Measurements from ENCODE around the gene PRSS33.

The PRSS33 gene

GRCh38 chr16:2787406-2787805 lies at the start of gene PRSS33:
PRSS33 (minus strand) TSS chr16:2787560; CDS start chr16:2786547, 1,013 bp downstream.
- DNase-seq (ENCODE audit: low spot score), result no peak

- no peak for DNase-seq (ENCODE audit: low spot score)
Observed at GRCh38 chr16:2836646-2837508, 49.5 kb upstream of the PRSS33 start.

- DNase-seq (ENCODE audit: low spot score), result no peak
Observed at GRCh38 chr16:2835638-2836493, 48.5 kb upstream of the PRSS33 start.

GRCh38 chr16:2834968-2835367 lies 47.6 kb upstream of the PRSS33 start:
- no peak for DNase-seq (ENCODE audit: low spot score)

- no peak for DNase-seq (ENCODE audit: low spot score)
Observed at GRCh38 chr16:2833776-2834175, 46.4 kb upstream of the PRSS33 start.

GRCh38 chr16:2831203-2831602 lies 43.8 kb upstream of the PRSS33 start:
- no peak for DNase-seq (ENCODE audit: low spot score)

- no peak for DNase-seq (ENCODE audit: low spot score)
Observed at GRCh38 chr16:2830355-2830695, 43.0 kb upstream of the PRSS33 start.

- DNase-seq (ENCODE audit: low spot score), result no peak
Observed at GRCh38 chr16:2829501-2830354, 42.4 kb upstream of the PRSS33 start, which contains the start of gene ZG16B. ZG16B (plus strand) TSS chr16:2830303; CDS start chr16:2830442, 139 bp downstream.

GRCh38 chr16:2828876-2829430 lies 41.6 kb upstream of the PRSS33 start:
- no peak for DNase-seq (ENCODE audit: low spot score)

- no peak for DNase-seq (ENCODE audit: low spot score)
Observed at GRCh38 chr16:2828521-2828840, 41.1 kb upstream of the PRSS33 start.

- no peak for DNase-seq (ENCODE audit: low spot score)
Observed at GRCh38 chr16:2827831-2828520, 40.6 kb upstream of the PRSS33 start.

GRCh38 chr16:2827374-2827791 lies 40.0 kb upstream of the PRSS33 start:
- DNase-seq (ENCODE audit: low spot score), result no peak

- no peak for DNase-seq (ENCODE audit: low spot score)
Observed at GRCh38 chr16:2826591-2827373, 39.4 kb upstream of the PRSS33 start.

GRCh38 chr16:2825906-2826305 lies 38.5 kb upstream of the PRSS33 start:
- DNase-seq (ENCODE audit: low spot score), result no peak

- no peak for DNase-seq (ENCODE audit: low spot score)
Observed at GRCh38 chr16:2825049-2825742, 37.8 kb upstream of the PRSS33 start.

- DNase-seq (ENCODE audit: low spot score), result no peak
Observed at GRCh38 chr16:2824626-2825025, 37.3 kb upstream of the PRSS33 start.

- no peak for DNase-seq (ENCODE audit: low spot score)
Observed at GRCh38 chr16:2822496-2822895, 35.1 kb upstream of the PRSS33 start.

- no peak for DNase-seq (ENCODE audit: low spot score)
Observed at GRCh38 chr16:2822158-2822495, 34.8 kb upstream of the PRSS33 start.

- no peak for DNase-seq (ENCODE audit: low spot score)
Observed at GRCh38 chr16:2821487-2822157, 34.3 kb upstream of the PRSS33 start.
